ENCODE results near the gene SHB.

- TF ChIP-seq CTCF (conservative IDR thresholded peaks at IDR 0.05; ENCODE audit: low read length) (no peak), EZH2phosphoT487 (IDR thresholded peaks at IDR 0.05; ENCODE audit: borderline replicate concordance, low read depth, low read length) (no peak)
These were observed 114.4 kb downstream of the SHB start for GRCh38 chr9:37954581-37954981.
